ENCODE data around the gene SPATA16.
A peak's percentile ranks its signal among the peaks of the same experiment; 100 is the strongest.

- no peak for TF ChIP-seq EP300 (conservative IDR thresholded peaks at IDR 0.05; ENCODE audit: poor library complexity, severe bottlenecking)
- TF ChIP-seq CTCF (IDR thresholded peaks at IDR 0.05; ENCODE audit: poor library complexity, severe bottlenecking): peak; percentile 40
- TF ChIP-seq TAF1 (IDR thresholded peaks at IDR 0.05; ENCODE audit: low read depth): no peak
- peak; percentile 46 for TF ChIP-seq RAD21 (conservative IDR thresholded peaks at IDR 0.05)
- no peak for TF ChIP-seq POLR2AphosphoS5 (IDR thresholded peaks at IDR 0.05)
- TF ChIP-seq REST (IDR thresholded peaks at IDR 0.05; ENCODE audit: borderline replicate concordance): no peak
- TF ChIP-seq EZH2 (IDR thresholded peaks at IDR 0.05; ENCODE audit: borderline replicate concordance, insufficient read depth, low read length, poor library complexity, severe bottlenecking): no peak
- peak; percentile 66 for TF ChIP-seq SMC3 (conservative IDR thresholded peaks at IDR 0.05; ENCODE audit: poor library complexity)
These were observed 95.2 kb downstream of the SPATA16 start for GRCh38 chr3:173045770-173046382.

Data from neural cell (in vitro differentiated cells).